GM19240 (cell line): ENCODE measurements around the gene POLD1.
"Not testable (repeated sequence)": the region's sequence is repeated elsewhere in the genome, so short reads cannot be mapped to it uniquely, and the experiment has no call there.

Experiments
- DNase-seq: peaks from one replicate; pipeline ENCODE4 v3.0.0; 2011; ENCODE audit warnings: low spot score; ENCODE audit not compliant: insufficient read length

The POLD1 gene

DNA sequence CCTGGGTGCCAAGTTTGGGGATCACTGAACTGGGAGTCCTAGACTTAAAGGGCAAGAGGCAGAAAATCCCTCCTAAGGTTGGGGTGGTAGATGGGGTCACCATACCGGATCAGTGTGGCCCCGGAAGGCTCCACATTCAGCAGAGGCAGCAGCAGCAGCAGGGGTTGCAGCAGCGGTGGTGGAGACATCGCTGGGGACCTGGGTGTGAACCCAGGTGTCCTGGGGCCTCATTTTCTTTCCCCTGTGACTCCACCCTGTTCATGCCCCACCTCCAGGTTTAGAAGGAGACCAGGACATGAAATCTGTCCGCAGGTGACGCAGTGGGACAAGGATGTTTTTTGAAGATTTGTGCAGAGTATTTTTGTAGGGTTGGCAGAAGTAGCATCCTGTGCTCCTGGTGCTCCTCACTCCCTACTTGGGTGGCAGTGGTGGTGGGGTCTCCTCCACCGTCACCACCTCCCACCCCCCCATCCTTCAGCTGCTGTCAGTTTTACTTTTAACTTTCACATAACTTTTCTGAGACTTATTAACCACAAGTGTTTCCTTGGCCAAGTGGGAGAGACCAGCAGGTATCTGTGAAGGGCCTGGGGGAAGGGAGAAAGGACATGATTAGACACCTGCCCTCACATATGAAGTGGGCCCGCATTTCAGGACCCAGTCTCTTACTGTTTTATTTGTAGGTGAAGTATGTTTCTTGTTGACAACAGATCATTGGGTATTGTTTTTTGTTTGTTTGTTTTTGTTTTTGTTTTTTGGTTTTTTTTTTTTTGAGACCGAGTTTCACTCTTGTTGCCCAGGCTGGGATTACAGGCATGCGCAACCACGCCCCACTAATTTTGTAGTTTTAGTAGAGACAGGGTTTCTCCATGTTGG lies 18.5 kb upstream of the POLD1 start, which contains the start of gene NAPSA:
NAPSA (minus strand) TSS at position 206 of the 873 bp plus-strand sequence; CDS start at position 188, 18 bp downstream.
- no peak for DNase-seq

DNA sequence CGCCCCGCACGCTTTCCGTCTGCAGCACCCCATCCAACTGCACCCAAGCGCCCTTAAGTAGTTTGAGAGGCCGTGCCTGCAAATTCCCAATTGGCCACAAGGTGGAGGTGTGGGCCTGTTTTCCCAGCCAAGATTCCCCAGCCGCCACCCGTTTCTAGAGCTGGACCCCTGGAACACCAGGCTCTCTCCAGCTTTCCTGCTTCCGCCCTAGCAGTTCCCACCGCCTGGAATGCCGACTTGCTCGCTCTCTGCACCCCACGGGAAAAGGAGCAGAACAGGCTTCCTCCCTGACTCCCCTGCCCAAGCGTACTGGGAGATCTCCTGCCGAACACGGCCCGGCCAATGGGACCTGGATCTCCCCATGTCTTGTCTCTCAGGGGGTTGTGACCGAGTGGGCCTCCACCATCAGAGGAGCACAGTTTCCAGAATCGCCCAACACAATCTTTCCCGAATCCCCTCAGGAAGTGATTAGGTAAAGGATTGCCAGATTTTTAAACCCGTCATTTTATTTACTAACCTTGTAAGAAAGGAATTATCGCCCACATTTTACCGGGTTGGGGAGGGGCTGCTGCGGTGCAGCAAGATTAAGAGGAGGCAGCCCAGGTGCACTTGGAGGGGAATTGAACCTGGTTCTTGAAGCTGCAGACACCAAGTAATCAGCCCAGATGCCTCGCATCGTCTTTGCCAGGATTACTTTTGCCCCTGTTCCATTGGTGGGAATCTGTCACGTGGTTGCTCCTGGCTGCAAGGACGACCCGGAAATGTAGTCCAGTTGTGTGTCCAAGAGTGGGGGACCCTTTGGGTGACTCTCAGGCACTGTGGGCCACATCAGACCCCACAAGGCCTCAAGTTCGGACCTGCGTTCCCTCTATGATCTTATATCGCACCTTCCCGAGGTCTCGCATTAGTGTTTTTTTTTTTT lies 15.2 kb upstream of the POLD1 start:
- no peak for DNase-seq

DNA sequence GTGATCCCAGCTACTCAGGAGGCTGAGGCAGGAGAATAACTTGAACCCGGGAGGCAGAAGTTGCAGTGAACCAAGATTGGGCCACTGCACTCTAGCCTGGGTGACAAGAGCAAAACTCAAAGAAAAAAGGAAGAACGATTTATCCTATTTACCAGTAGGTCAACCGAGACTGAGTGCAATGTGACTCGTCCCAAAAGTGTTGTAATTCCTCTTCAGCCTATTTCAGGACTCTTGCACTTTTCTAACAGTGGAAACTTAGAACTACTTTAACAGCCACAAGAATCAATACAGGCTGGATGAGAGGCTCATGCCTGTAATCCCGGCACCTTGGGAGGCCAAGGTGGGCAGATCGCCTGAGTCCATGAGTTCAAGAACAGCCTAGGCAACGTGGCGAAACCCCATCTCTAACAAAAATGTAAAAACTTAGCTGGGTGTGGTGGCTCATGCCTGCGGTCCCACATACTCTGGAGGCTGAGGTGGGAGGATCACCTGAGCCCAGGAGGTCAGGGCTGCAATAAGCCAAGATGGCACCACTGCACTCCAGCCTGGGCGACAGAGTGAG lies 12.2 kb upstream of the POLD1 start:
- DNase-seq: no peak

DNA sequence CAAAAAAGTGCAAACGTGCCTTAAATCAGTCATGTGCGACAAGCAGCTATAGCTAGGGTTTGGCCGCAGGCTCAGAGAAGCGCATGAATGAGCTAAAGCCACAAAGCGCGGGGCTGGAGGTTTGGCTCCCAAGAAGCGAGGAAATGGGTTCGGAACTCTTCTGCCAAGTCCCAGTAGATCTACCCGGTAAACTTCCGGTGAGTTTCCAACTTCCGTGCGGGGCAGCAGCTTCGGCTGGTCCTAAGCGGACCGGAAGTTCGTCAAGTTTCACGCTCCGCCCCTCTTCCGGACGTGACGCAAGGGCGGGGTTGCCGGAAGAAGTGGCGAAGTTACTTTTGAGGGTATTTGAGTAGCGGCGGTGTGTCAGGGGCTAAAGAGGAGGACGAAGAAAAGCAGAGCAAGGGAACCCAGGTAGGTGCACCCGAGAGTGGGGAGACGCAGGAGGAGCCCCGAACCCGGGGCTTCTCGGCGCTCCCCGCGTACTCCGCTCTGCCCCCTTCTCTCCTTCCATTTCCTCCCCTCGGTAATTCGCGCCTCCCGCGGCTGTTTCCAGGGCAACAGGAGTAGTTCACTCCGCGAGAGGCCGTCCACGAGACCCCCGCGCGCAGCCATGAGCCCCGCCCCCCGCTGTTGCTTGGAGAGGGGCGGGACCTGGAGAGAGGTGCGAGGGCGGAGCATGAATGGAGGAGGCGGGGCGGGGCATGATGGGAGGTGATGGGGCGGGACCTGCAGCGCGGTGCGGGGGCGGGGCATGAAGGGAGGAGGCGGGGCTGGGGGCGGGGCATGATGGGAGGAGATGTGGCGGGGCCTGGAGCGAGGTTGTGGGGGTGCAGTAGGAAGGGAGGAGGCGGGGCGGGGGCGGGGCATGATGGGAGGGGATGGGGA lies 7.7 kb upstream of the POLD1 start, which contains the start of gene NR1H2:
NR1H2 (plus strand) TSS at position 292 of the 885 bp plus-strand sequence. CDS start 1,149 bp downstream, outside the sequence.
- peak; percentile 79 for DNase-seq

DNA sequence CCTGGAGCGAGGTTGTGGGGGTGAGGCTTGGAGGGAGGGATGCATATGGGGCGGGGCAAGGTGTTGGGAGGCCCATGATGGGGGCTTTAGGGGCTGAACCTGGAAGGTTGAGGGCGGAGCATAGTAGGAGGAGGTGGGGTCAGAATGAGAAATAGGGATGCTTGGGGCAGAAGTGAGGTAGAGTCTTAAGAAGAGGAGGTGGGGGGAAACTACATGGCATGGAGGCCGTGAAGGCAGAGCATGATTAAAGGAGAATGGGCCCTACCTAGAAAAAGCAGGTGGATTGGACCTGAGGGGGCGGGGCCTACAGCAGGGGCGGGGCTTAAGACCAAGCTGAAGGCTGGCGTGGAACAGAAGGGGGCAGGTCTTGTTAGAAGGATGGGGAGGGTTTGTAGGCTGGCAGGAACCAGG lies 7.1 kb upstream of the POLD1 start:
- no peak for DNase-seq

DNA sequence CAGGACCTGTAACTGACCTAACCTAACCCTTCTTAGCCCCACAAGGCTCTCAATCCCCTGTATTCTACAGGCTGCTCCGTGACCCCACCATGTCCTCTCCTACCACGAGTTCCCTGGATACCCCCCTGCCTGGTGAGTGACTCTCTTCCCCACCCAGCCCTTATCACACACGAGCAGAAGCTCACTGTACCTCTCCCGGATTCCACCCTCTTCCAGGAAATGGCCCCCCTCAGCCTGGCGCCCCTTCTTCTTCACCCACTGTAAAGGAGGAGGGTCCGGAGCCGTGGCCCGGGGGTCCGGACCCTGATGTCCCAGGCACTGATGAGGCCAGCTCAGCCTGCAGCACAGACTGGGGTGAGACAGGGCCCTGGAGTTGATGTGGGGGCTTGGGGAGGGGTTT lies 6.6 kb upstream of the POLD1 start:
- no peak for DNase-seq

DNA sequence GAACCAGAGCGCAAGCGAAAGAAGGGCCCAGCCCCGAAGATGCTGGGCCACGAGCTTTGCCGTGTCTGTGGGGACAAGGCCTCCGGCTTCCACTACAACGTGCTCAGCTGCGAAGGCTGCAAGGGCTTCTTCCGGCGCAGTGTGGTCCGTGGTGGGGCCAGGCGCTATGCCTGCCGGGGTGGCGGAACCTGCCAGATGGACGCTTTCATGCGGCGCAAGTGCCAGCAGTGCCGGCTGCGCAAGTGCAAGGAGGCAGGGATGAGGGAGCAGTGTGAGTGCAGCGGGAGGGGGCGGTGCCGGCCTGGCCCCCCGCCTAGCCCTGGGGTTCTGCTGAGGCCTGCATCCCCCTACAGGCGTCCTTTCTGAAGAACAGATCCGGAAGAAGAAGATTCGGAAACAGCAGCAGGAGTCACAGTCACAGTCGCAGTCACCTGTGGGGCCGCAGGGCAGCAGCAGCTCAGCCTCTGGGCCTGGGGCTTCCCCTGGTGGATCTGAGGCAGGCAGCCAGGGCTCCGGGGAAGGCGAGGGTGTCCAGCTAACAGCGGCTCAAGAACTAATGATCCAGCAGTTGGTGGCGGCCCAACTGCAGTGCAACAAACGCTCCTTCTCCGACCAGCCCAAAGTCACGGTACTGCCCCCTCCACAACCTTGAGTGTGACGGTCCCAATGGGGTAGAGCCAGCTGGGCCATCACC lies 5.8 kb upstream of the POLD1 start:
- no peak for DNase-seq

DNA sequence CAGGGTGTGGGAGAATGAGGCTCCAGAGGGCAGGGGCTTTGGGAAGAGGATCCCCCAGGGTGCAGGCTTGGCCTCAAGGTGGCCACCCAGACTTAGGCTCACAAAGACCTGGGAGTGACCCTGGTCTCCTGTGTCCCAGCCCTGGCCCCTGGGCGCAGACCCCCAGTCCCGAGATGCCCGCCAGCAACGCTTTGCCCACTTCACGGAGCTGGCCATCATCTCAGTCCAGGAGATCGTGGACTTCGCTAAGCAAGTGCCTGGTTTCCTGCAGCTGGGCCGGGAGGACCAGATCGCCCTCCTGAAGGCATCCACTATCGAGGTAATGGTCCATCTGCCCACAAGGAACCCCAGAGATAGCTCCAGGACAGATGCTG lies 5.3 kb upstream of the POLD1 start:
- no peak for DNase-seq

DNA sequence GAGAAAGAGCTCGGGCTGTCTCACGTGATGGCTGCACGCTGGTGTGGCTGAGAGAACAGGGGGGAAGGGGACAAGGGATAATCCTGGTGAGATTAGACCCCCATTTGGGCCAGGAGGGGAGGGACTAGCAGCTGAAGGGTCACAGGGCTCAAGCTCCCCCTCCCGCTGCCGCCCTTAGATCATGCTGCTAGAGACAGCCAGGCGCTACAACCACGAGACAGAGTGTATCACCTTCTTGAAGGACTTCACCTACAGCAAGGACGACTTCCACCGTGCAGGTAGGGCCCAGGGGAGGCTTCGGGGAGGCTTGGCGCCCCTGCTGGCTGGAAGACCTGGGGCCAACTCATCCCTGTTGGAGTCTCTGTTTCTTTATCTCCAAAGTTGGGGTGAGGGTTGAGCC lies 4.5 kb upstream of the POLD1 start:
- DNase-seq: no peak

DNA sequence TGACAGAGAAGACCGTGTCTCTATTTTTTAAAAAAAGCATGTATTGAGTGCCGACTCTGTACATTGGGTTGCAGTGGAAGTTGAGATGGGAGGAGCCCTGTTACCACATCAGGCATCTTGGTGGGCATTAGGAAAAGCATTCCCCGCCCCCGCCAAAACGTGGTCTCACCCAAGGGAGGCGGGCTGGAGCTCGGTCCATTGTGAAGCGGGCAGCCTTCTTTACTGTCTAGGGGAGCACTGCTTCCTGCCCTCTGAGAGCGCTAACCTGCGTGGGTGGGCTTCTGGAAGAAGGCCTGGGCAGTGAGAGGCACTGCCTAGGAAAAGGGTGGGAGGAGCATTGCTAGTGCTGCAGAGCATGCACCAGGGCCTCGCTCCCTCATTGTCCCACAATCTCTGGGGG lies 4.0 kb upstream of the POLD1 start:
- DNase-seq: no peak

DNA sequence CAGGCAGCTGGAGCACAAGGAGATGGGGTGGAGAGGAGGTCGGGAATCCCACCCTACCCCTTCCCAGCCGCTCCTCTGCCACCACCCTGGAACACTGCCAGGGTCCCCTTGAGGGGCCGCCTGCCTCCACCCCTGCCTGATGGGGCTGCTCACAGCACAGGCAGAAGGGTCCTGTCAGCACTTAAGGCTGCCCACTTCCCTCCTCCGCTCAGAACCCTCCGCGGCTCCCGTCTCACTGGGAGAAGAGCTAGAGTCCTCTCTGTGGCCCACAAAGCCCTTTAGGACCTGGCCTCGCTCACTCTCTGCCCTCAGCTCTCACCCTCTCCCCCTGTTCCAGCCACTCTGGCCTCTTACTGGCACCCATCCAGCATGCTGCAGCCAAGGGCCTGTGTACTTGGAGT lies 3.4 kb upstream of the POLD1 start:
- no peak for DNase-seq

DNA sequence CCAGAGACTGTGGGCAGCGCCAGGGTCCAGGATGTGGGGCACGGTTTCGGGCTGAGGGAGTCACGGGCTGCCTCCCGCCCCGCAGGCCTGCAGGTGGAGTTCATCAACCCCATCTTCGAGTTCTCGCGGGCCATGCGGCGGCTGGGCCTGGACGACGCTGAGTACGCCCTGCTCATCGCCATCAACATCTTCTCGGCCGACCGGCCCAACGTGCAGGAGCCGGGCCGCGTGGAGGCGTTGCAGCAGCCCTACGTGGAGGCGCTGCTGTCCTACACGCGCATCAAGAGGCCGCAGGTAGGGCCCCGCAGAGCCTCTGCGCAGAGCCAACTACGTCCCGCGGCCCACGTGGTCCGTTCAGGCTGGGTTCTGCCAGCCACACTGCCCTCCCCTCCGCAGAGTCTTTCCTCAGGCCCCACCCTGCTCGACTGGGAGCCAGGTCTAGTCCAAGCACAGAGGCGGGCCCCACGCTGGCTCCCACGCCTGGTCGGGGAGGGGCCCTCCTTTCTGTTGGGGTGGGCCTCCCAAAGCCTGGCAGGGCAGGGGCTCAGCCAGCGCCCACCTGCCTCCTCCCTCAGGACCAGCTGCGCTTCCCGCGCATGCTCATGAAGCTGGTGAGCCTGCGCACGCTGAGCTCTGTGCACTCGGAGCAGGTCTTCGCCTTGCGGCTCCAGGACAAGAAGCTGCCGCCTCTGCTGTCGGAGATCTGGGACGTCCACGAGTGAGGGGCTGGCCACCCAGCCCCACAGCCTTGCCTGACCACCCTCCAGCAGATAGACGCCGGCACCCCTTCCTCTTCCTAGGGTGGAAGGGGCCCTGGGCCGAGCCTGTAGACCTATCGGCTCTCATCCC lies 2.0 kb upstream of the POLD1 start:
- no peak for DNase-seq

DNA sequence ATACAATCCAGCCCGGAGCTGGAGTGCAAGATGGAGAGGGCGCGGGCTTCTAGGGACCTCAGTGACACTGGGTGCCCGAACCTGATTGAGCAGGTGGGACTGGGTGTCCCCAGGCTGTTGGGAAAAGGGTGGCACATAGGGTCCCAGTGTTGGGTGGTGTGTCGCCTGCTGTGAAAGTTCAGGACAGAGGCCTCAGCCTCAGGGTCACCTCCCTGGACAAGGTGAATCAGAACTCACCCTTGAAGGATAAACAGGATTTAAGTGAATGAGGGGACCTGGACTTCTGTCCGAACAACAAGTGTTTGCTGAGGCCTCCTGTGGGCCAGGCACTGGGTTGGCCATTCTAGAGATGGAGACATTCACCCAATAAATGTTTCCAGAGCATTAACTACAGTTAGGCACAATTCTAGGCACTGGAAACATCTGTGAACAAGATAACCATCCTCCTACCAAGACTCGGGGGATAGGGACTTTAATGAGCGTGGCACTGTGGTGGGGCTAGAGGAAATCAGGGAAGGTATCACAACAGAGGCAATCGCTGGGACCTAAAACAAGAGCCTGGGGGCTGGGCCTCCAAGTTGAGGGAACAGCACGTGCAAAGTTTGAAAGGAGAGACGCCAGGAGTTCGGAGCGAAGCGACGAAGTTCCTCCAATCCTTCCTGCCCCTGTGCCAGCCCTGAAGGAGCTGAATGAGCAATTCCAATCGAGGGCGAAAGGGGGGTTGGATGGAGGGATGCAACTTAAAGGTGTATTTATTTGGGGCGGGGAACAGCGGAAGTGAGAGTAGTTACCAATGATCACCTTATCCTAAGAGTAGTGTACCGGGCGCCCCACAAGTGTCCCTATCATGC lies 921 bp upstream of the POLD1 start:
- no peak for DNase-seq

DNA sequence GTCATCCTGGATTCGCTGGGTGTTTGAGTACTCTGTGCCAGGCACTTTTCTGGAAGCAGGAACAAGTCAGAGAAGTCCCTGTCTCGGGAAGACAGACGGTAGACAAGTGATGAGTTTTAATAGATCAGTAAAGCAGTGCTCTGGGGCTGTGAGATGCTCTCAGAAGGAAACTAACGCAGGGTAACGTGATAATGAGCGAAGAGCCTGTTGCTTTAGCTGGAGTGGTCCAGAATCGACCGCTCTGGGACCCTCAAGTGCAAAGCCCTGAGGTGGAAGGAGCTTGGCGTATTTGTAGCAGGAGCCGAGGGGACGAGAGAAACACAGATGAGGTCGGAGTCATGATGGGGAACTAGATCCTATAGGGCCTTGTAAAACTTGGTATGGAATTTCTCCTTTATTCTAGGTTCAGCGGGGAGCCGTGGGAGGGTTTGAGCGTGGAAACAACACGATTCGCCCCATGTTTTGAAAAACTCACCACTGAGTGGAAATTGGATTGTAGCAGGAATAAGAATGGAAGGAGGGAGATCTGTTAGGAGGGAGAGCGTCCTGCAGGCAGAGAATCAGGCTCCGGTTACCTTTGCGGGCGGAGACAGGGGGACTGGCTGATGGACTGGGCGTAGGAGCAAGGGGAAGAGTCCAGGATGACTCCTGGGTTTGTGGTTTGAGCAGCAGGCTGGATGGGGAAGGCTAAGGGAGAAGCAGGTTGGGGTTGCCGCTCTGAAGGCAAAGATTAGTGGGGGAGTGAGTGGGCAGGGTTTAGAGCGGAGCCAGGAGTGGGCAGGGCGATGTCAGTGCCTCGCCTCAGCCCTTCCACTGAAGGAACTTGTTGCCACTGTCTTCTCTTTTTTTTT lies 763 bp downstream of the POLD1 start:
- DNase-seq: no peak

DNA sequence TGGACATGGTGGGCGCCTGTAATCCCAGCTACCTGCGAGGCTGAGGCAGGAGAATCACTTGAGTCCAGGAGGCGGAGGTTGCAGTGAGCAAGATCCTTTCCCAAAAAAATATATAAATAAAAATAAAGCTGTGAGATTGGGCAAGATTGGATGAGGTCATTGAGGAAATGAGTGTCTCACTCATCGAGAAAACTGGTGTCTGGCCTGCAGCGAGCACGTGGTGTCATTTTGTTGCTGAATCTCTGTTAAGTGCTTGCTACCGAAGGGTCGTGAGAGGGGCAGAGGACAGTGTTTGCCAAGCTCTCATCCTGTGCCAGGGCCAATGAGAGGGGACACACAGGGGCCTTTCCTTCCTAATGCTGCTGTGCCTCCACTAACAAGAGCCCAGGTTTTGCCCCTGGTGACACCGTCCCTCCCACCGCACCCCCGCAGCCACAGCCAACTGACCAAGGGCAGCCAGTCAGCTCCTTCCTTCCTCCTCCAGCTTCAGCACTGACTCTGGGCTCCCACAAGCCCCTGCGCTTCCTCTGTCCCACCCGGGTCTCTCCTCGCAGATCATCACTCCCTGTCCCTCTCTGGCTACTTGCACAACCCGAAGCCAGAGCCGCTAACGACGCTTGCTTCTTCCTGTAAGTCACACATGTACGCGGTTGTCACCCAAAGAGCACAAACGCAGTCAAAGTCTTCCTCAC lies 3.2 kb downstream of the POLD1 start:
- DNase-seq: no peak

DNA sequence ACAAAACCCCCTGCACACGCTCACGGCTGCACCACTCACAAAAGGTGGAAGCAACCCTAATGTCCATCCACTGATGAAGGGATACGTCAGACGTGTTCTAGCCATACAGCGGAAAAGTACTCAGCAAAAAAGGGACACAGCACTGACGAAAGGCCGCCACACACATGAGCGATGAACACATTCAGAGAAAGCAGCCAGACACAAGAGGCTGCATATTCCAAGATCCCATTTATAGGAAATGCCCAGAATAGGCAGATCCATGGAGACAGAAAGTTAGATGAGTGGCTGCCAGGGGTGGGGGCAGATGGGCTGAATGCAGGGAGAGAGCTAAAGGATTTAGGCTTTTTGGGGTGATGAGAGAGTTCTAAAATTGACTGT lies 3.7 kb downstream of the POLD1 start:
- no peak for DNase-seq

DNA sequence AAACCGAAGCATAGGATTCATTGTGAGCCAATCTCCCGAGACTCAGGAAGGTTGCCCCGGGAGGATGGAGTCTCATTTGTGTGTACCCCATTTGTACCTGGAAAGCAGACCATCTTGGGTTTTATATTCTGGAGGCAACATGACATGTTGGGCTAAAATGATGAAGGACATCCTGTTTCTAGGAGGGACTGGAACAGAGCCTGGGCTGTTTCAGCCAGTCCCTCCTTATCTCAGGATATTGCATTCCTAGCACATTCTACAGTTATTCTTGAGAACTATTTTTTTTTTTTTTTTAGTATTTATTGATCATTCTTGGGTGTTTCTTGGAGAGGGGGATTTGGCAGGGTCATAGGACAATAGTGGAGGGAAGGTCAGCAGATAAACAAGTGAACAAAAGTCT lies 6.1 kb downstream of the POLD1 start:
- DNase-seq: not testable (repeated sequence)
